Ishikawa (cell line): ENCODE data around the gene VPS39.

ENCODE experiments used
- CEBPB ChIP-seq: IDR thresholded peaks from 2 replicates; pipeline ENCODE4 v1.6.1; 2012
- CREB1 ChIP-seq: IDR thresholded peaks from 2 replicates; pipeline ENCODE4 v1.6.1; 2012; ENCODE audit warnings: low read depth
- EGR1 ChIP-seq: IDR thresholded peaks from 2 replicates; pipeline ENCODE4 v1.6.1; 2012
- EP300 ChIP-seq: IDR thresholded peaks from 2 replicates; pipeline ENCODE4 v1.6.1; 2012; ENCODE audit warnings: borderline replicate concordance
- FOXM1 ChIP-seq: IDR thresholded peaks from 2 replicates; pipeline ENCODE4 v1.6.1; 2012; ENCODE audit warnings: low read depth, borderline replicate concordance
- NFIC ChIP-seq: IDR thresholded peaks from 2 replicates; pipeline ENCODE4 v1.6.1; 2012
- RAD21 ChIP-seq: IDR thresholded peaks from 2 replicates; pipeline ENCODE4 v1.6.1; 2012; ENCODE audit warnings: low read depth
- TAF1 ChIP-seq: IDR thresholded peaks from 2 replicates; pipeline ENCODE4 v1.6.1; 2012; ENCODE audit warnings: low read depth, mild to moderate bottlenecking
- TEAD4 ChIP-seq: IDR thresholded peaks from 2 replicates; pipeline ENCODE4 v1.6.1; 2012
- YY1 ChIP-seq: IDR thresholded peaks from 2 replicates; pipeline ENCODE4 v1.6.1; 2012; ENCODE audit warnings: low read depth
- ZBTB7A ChIP-seq: IDR thresholded peaks from 2 replicates; pipeline ENCODE4 v1.6.1; 2012; ENCODE audit warnings: low read depth
- TF ChIP-seq, protein P1 (sequence below): IDR thresholded peaks from 2 replicates; pipeline ENCODE4 v1.6.1; 2012; ENCODE audit warnings: low read depth, mild to moderate bottlenecking
- TF ChIP-seq, protein P2 (sequence below): IDR thresholded peaks from 2 replicates; pipeline ENCODE4 v1.6.1; 2012
- TF ChIP-seq, protein P3 (sequence below): IDR thresholded peaks from 2 replicates; pipeline ENCODE4 v1.6.1; 2012

VPS39 gene, protein sequence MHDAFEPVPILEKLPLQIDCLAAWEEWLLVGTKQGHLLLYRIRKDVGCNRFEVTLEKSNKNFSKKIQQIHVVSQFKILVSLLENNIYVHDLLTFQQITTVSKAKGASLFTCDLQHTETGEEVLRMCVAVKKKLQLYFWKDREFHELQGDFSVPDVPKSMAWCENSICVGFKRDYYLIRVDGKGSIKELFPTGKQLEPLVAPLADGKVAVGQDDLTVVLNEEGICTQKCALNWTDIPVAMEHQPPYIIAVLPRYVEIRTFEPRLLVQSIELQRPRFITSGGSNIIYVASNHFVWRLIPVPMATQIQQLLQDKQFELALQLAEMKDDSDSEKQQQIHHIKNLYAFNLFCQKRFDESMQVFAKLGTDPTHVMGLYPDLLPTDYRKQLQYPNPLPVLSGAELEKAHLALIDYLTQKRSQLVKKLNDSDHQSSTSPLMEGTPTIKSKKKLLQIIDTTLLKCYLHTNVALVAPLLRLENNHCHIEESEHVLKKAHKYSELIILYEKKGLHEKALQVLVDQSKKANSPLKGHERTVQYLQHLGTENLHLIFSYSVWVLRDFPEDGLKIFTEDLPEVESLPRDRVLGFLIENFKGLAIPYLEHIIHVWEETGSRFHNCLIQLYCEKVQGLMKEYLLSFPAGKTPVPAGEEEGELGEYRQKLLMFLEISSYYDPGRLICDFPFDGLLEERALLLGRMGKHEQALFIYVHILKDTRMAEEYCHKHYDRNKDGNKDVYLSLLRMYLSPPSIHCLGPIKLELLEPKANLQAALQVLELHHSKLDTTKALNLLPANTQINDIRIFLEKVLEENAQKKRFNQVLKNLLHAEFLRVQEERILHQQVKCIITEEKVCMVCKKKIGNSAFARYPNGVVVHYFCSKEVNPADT

DNA sequence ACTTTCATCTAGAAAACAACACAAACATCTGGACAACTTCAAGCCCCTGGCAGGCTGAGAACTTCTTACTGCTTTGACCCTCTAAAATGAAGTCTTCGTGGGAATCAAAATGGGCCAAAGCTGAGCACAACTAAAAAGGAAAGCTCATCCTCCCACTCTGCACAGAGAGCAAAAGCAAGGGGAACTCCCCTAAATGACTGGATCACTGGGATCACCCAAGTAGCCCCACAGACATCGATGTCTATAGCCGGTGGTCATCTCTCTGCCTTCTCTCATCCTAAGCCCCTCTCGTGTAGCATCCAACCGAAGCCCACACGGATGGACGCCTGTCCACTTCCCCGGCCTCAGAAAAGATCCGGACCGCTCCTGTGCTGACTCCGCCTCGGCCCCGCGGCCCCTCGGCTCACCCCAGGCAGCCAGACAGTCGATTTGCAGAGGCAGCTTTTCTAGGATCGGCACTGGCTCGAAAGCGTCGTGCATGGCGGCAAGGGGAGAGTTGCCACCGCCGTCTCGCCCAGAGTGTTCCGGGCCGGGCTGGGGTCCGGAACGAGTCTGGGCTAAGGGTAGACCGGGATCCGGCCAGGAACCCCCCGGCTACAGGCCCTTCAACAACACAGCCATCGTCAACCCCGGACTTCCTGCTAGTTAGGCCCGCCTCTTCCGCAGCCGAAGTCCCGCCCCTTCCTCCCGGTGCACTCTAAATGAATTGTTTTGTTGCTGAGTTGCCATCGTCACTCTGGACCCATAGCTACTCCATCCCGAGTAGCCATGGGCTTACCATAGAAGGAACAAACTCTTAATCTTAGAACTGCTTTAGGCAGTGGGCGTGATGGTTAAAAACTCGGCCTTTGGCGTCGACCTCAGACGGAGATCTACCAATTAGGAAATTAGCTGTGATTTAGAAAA, at the start of gene VPS39:
TSS of gene VPS39 (minus strand) at position 631 of the 906 bp plus-strand sequence. CDS start at position 480, 151 bp downstream.
- TF ChIP-seq, protein P1, sequence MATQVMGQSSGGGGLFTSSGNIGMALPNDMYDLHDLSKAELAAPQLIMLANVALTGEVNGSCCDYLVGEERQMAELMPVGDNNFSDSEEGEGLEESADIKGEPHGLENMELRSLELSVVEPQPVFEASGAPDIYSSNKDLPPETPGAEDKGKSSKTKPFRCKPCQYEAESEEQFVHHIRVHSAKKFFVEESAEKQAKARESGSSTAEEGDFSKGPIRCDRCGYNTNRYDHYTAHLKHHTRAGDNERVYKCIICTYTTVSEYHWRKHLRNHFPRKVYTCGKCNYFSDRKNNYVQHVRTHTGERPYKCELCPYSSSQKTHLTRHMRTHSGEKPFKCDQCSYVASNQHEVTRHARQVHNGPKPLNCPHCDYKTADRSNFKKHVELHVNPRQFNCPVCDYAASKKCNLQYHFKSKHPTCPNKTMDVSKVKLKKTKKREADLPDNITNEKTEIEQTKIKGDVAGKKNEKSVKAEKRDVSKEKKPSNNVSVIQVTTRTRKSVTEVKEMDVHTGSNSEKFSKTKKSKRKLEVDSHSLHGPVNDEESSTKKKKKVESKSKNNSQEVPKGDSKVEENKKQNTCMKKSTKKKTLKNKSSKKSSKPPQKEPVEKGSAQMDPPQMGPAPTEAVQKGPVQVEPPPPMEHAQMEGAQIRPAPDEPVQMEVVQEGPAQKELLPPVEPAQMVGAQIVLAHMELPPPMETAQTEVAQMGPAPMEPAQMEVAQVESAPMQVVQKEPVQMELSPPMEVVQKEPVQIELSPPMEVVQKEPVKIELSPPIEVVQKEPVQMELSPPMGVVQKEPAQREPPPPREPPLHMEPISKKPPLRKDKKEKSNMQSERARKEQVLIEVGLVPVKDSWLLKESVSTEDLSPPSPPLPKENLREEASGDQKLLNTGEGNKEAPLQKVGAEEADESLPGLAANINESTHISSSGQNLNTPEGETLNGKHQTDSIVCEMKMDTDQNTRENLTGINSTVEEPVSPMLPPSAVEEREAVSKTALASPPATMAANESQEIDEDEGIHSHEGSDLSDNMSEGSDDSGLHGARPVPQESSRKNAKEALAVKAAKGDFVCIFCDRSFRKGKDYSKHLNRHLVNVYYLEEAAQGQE = no peak
- TF ChIP-seq RAD21 = no peak
- TF ChIP-seq TAF1 = peak; percentile 57; the same call in 1 of the 2 replicates
- no peak for TF ChIP-seq EP300
- no peak for TF ChIP-seq NFIC
- peak; percentile 63; the same call in 1 of the 2 replicates for TF ChIP-seq YY1
- TF ChIP-seq FOXM1 = no peak
- no peak for TF ChIP-seq ZBTB7A
- TF ChIP-seq, protein P2, sequence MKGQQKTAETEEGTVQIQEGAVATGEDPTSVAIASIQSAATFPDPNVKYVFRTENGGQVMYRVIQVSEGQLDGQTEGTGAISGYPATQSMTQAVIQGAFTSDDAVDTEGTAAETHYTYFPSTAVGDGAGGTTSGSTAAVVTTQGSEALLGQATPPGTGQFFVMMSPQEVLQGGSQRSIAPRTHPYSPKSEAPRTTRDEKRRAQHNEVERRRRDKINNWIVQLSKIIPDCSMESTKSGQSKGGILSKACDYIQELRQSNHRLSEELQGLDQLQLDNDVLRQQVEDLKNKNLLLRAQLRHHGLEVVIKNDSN = no peak

DNA sequence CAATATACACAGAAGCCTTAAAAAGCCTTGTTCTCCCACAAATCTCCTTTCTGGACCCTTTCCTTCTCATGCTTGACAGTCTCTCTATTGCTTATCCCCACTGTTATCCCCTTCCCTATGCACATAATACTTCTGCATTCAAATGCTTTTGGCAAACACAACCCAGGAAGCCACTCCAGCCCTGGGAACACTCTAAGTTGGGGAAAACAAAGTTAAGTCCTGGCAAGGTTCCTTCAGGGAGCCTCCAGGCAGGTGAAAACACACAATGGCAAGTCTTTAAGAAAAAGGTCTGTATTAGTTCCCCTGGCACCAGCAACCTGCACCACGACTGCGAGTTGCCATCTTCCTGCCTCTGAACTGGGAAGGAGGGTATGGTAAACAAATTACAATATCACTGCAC, 45.2 kb upstream of the VPS39 start:
- TF ChIP-seq YY1 = no peak
- no peak for TF ChIP-seq CREB1
- TF ChIP-seq, protein P2 = no peak
- TF ChIP-seq CEBPB = no peak
- no peak for TF ChIP-seq ZBTB7A
- no peak for TF ChIP-seq RAD21
- TF ChIP-seq, protein P1 = no peak
- TF ChIP-seq NFIC = no peak
- TF ChIP-seq, protein P3, sequence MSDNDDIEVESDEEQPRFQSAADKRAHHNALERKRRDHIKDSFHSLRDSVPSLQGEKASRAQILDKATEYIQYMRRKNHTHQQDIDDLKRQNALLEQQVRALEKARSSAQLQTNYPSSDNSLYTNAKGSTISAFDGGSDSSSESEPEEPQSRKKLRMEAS = no peak
- TF ChIP-seq EGR1 = no peak
- no peak for TF ChIP-seq TAF1

DNA sequence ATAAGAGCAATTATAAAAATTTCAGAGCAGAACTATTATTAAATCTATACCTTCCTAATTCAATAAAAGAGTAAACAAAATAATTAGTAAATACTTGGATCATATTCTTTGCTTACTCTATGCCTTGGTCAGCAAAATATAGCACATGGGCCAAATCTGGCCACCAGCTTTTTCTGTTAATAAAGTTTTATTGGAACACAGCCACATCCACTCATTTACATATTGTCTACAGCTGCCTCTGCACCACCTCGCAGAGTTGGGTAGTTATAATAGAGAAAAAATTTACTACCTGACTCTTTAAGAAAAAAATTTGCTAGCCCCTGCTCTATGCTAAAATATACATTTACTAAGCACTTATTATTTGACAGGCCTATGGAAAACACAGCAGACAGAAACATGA, 32.7 kb upstream of the VPS39 start:
- no peak for TF ChIP-seq EGR1
- no peak for TF ChIP-seq RAD21
- TF ChIP-seq YY1 = no peak
- TF ChIP-seq CREB1 = no peak

DNA sequence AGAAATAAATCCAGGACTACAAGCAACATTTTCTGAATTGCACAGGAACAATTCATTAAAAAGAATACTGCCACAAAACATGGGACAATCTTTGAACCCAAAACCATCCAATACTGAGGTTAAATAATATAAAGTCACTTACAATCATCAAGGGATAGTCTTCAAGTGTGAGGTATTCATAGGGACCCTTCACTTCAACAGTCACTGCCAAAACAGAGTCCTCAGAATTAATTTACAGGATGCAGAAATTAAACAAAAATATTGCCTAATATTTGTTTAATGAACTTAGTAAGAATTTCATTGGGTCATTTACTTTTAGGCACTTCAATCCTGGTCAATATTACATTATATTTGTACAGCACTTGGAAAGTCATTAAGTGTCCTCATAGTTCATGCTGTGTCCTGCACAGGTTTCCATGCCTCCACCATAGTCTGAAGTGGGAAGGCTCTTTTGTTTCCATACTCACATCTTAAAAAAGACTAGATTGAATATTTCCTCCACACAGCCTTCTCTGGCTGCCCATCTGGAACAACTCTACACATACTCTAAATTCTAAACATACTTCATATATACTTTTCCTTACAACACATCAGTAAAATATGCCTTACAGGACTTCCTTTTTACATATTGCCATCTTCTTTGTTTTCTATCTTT, 31.6 kb upstream of the VPS39 start:
- TF ChIP-seq RAD21 = no peak
- TF ChIP-seq ZBTB7A = no peak
- TF ChIP-seq TAF1 = no peak
- TF ChIP-seq, protein P3 = no peak
- TF ChIP-seq, protein P2 = no peak
- no peak for TF ChIP-seq EP300
- TF ChIP-seq CEBPB = no peak
- TF ChIP-seq TEAD4 = no peak
- TF ChIP-seq, protein P1 = no peak
